Mammary epithelial cell (primary cell): ENCODE measurements around the gene TMEM229B.

ENCODE experiments used
- CTCF ChIP-seq, 2 donors: IDR thresholded peaks in 1 of 2; conservative IDR thresholded peaks in 1 of 2; 2 replicates each; pipeline ENCODE4 v1.5.1; 2011 to 2012; ENCODE audit warnings: inconsistent platforms in 2 of 2, low read length in 2 of 2, mild to moderate bottlenecking in 2 of 2, control low read depth in 1 of 2, low read depth in 1 of 2; ENCODE audit not compliant: insufficient read depth in 1 of 2; ENCODE audit errors: extremely low read depth in 1 of 2
- EZH2 ChIP-seq: IDR thresholded peaks from 2 replicates; pipeline ENCODE4 v1.6.1; 2012; ENCODE audit warnings: low read length, inconsistent platforms, borderline replicate concordance

- no peak for TF ChIP-seq CTCF (conservative IDR thresholded peaks at IDR 0.05 in 1 of 2, IDR thresholded peaks at IDR 0.05 in 1 of 2; ENCODE audit: extremely low read depth in 1 of 2, insufficient read depth in 1 of 2, low read depth in 1 of 2, low read length in 2 of 2)
- no peak for TF ChIP-seq EZH2
Observed at GRCh38 chr14:67441672-67442071, 46.8 kb downstream of the TMEM229B start.
